WTC11 (cell line): ENCODE measurements around the gene BCL2L12. TPM values are rescaled to one million over a fixed set of nuclear protein-coding genes. Genes with fewer than 3 reads are reported as not detected.

Experiments used
- ARID4B ChIP-seq: sonication (generic); formaldehyde crosslinking; IDR thresholded peaks from 2 replicates; pipeline ENCODE4 v1.8.0; 2023; ENCODE audit warnings: missing genetic modification reagents, mild to moderate bottlenecking, borderline replicate concordance
- ATF6 ChIP-seq: sonication (generic); formaldehyde crosslinking; IDR thresholded peaks from 2 replicates; pipeline ENCODE4 v1.8.1; 2023; ENCODE audit warnings: mild to moderate bottlenecking, missing genetic modification reagents
- ELF4 ChIP-seq: sonication (generic); formaldehyde crosslinking; IDR thresholded peaks from 2 replicates; pipeline ENCODE4 v1.8.1; 2022; ENCODE audit warnings: low read depth, mild to moderate bottlenecking, moderate library complexity, missing genetic modification reagents
- ERG ChIP-seq: fragments of 250-450 bp; sonication (Bioruptor Pico); IDR thresholded peaks from 2 replicates; pipeline ENCODE4 v1.8.0; 2021; ENCODE audit warnings: mild to moderate bottlenecking
- ESRRA ChIP-seq: sonication (generic); formaldehyde crosslinking; IDR thresholded peaks from 2 replicates; pipeline ENCODE4 v1.8.1; 2022; ENCODE audit warnings: mild to moderate bottlenecking, missing genetic modification reagents, borderline replicate concordance
- FOXP1 ChIP-seq: sonication (generic); formaldehyde crosslinking; IDR thresholded peaks from 2 replicates; pipeline ENCODE4 v1.8.0; 2022; ENCODE audit warnings: missing genetic modification reagents, mild to moderate bottlenecking, moderate library complexity, borderline replicate concordance
- FOXP4 ChIP-seq: sonication (generic); formaldehyde crosslinking; IDR thresholded peaks from 2 replicates; pipeline ENCODE4 v1.8.0; 2022; ENCODE audit warnings: mild to moderate bottlenecking, missing genetic modification reagents
- GABPB1 ChIP-seq: sonication (generic); formaldehyde crosslinking; IDR thresholded peaks from 2 replicates; pipeline ENCODE4 v1.8.1; 2023; ENCODE audit warnings: mild to moderate bottlenecking, missing genetic modification reagents
- HMGA2 ChIP-seq: fragments of 250-450 bp; sonication (Bioruptor Pico); IDR thresholded peaks from 2 replicates; pipeline ENCODE4 v1.4.0; 2021; ENCODE audit warnings: mild to moderate bottlenecking, moderate library complexity
- HMGXB4 ChIP-seq: sonication (generic); formaldehyde crosslinking; IDR thresholded peaks from 2 replicates; pipeline ENCODE4 v1.8.1; 2023; ENCODE audit warnings: mild to moderate bottlenecking, moderate library complexity, missing genetic modification reagents
- JUN ChIP-seq: sonication (generic); formaldehyde crosslinking; IDR thresholded peaks from 2 replicates; pipeline ENCODE4 v1.8.0; 2023; ENCODE audit warnings: mild to moderate bottlenecking, missing genetic modification reagents
- MAX ChIP-seq: sonication (generic); formaldehyde crosslinking; IDR thresholded peaks from 2 replicates; pipeline ENCODE4 v1.8.0; 2022; ENCODE audit warnings: mild to moderate bottlenecking, missing genetic modification reagents
- MLX ChIP-seq: sonication (generic); formaldehyde crosslinking; IDR thresholded peaks from 2 replicates; pipeline ENCODE4 v1.8.1; 2023; ENCODE audit warnings: mild to moderate bottlenecking, missing genetic modification reagents, moderate library complexity
- NFATC4 ChIP-seq: fragments of 250-450 bp; sonication (Bioruptor Pico); IDR thresholded peaks from 2 replicates; pipeline ENCODE4 v1.9.0; 2021; ENCODE audit warnings: mild to moderate bottlenecking
- NFYB ChIP-seq: sonication (generic); formaldehyde crosslinking; conservative IDR thresholded peaks from 2 replicates; pipeline ENCODE4 v1.8.0; 2022; ENCODE audit warnings: low read depth, missing genetic modification reagents
- NR3C1 ChIP-seq: sonication (generic); formaldehyde crosslinking; conservative IDR thresholded peaks from 2 replicates; pipeline ENCODE4 v1.8.1; 2023; ENCODE audit warnings: low read depth, mild to moderate bottlenecking, missing genetic modification reagents
- SMAD3 ChIP-seq: sonication (generic); formaldehyde crosslinking; IDR thresholded peaks from 2 replicates; pipeline ENCODE4 v1.8.0; 2022; ENCODE audit warnings: missing genetic modification reagents, mild to moderate bottlenecking, borderline replicate concordance
- ZBTB21 ChIP-seq: sonication (generic); formaldehyde crosslinking; IDR thresholded peaks from 2 replicates; pipeline ENCODE4 v1.8.1; 2023; ENCODE audit warnings: mild to moderate bottlenecking, missing genetic modification reagents, borderline replicate concordance
- ZNF138 ChIP-seq: sonication (generic); formaldehyde crosslinking; conservative IDR thresholded peaks from 2 replicates; pipeline ENCODE4 v1.8.1; 2022; ENCODE audit warnings: mild to moderate bottlenecking, moderate library complexity, missing genetic modification reagents
- ZNF219 ChIP-seq: sonication (generic); formaldehyde crosslinking; IDR thresholded peaks from 2 replicates; pipeline ENCODE4 v1.8.0; 2023; ENCODE audit warnings: missing genetic modification reagents, mild to moderate bottlenecking, borderline replicate concordance
- ZNF317 ChIP-seq: sonication (generic); formaldehyde crosslinking; IDR thresholded peaks from 2 replicates; pipeline ENCODE4 v1.8.1; 2023; ENCODE audit warnings: low read depth, mild to moderate bottlenecking, moderate library complexity, missing genetic modification reagents, borderline replicate concordance
- ZNF416 ChIP-seq: fragments of 250-450 bp; sonication (Bioruptor Pico); IDR thresholded peaks from 2 replicates; pipeline ENCODE4 v1.9.0; 2021; ENCODE audit warnings: mild to moderate bottlenecking, inconsistent platforms
- ZNF423 ChIP-seq: fragments of 250-450 bp; sonication (Bioruptor Pico); IDR thresholded peaks from 2 replicates; pipeline ENCODE4 v2.1.2; 2022; ENCODE audit warnings: mild to moderate bottlenecking, moderate library complexity
- ZNF671 ChIP-seq: fragments of 250-450 bp; sonication (Bioruptor Pico); IDR thresholded peaks from 2 replicates; pipeline ENCODE4 v1.8.0; 2021; ENCODE audit warnings: mild to moderate bottlenecking
- total RNA-seq: library from RNA; stranded (reverse); gene quantifications from 3 replicates; pipeline ENCODE4 v1.2.3, GENCODE V29; 2021

BCL2L12 gene
- total RNA-seq, 1 experiment from 2014 or later: 146 TPM

- TF ChIP-seq FOXP1 (CRISPR knock-in tag): 0 out of 2 replicates have a peak, but pooled peaks have one; percentile 67
- peak; percentile 86; the same call in 1 of the 2 replicates for TF ChIP-seq ZNF138 (CRISPR knock-in tag)
- TF ChIP-seq ZNF423 (CRISPR knock-in tag): no peak
- peak; percentile 78; the same call in 1 of the 2 replicates for TF ChIP-seq JUN (CRISPR knock-in tag)
- TF ChIP-seq HMGA2 (CRISPR knock-in tag): 0 out of 2 replicates have a peak, but pooled peaks have one; percentile 15
- no peak for TF ChIP-seq NFYB (CRISPR knock-in tag)
- TF ChIP-seq ARID4B (CRISPR knock-in tag): peak; percentile 89; the same call in 1 of the 2 replicates
- peak; percentile 86 for TF ChIP-seq NFATC4 (CRISPR knock-in tag)
- 0 out of 2 replicates have a peak, but pooled peaks have one; percentile 7 for TF ChIP-seq SMAD3 (CRISPR knock-in tag)
- TF ChIP-seq FOXP4 (CRISPR knock-in tag): 0 out of 2 replicates have a peak, but pooled peaks have one; percentile 29
- TF ChIP-seq ZNF671 (CRISPR knock-in tag): no peak
- TF ChIP-seq MLX (CRISPR knock-in tag): no peak
- TF ChIP-seq ERG: peak; percentile 78; the same call in 1 of the 2 replicates
- TF ChIP-seq MAX (CRISPR knock-in tag): peak; percentile 90
- TF ChIP-seq ELF4 (CRISPR knock-in tag): no peak
- TF ChIP-seq ZNF416 (CRISPR knock-in tag): peak; percentile 95
- TF ChIP-seq ZNF317 (CRISPR knock-in tag): 0 out of 2 replicates have a peak, but pooled peaks have one; percentile 20
- TF ChIP-seq ZBTB21 (CRISPR knock-in tag): 0 out of 2 replicates have a peak, but pooled peaks have one; percentile 31
- TF ChIP-seq ESRRA (CRISPR knock-in tag): no peak
- 0 out of 2 replicates have a peak, but pooled peaks have one; percentile 2 for TF ChIP-seq GABPB1 (CRISPR knock-in tag)
- no peak; the same call in 1 of the 2 replicates for TF ChIP-seq ZNF219 (CRISPR knock-in tag)
- TF ChIP-seq HMGXB4 (CRISPR knock-in tag): peak; percentile 61; the same call in 1 of the 2 replicates
- TF ChIP-seq ATF6 (CRISPR knock-in tag): no peak
- 0 out of 2 replicates have a peak, but pooled peaks have one; percentile 72 for TF ChIP-seq NR3C1
Observed at GRCh38 chr19:49677231-49677900, 11.6 kb downstream of the BCL2L12 start, which contains the start of gene PRMT1 (continued).
